GM23338 (cell line): Measurements from ENCODE around the gene CTNNA1. TPM values are rescaled to one million over a fixed set of nuclear protein-coding genes. Genes with fewer than 3 reads are reported as not detected.

Experiments
- ATAC-seq: fragments of 200-7000 bp; cut with Tn5 transposase; 3 replicates; pipeline ENCODE4 v1.9.1; 2020
- DNase-seq: peaks from one replicate; pipeline ENCODE4 v3.0.0-alpha.2; 2015; ENCODE audit warnings: low spot score
- H2AFZ ChIP-seq: fragments of 200-600 bp; sonication (generic); 2 replicates; pipeline ENCODE4 v1.8.0; 2016; ENCODE audit warnings: antibody characterized with exemption, mild to moderate bottlenecking, moderate library complexity
- H3F3A ChIP-seq: fragments of 200-600 bp; sonication (generic); replicated peaks from 2 replicates; pipeline ENCODE4 v1.8.0; 2017; ENCODE audit warnings: antibody characterized with exemption, mixed run types, low read depth
- H3K27ac ChIP-seq: fragments of 200-600 bp; sonication (generic); 2 replicates; pipeline ENCODE4 v1.6.1; 2016; ENCODE audit warnings: low read depth
- H3K27me3 ChIP-seq: fragments of 200-600 bp; sonication (generic); 2 replicates; pipeline ENCODE4 v1.8.0; 2016; ENCODE audit warnings: mild to moderate bottlenecking, mixed run types, moderate library complexity; ENCODE audit not compliant: insufficient read depth
- H3K36me3 ChIP-seq: fragments of 200-600 bp; sonication (generic); 2 replicates; pipeline ENCODE4 v1.8.0; 2016; ENCODE audit warnings: mild to moderate bottlenecking; ENCODE audit not compliant: insufficient read depth
- H3K4me1 ChIP-seq: fragments of 200-600 bp; sonication (generic); 2 replicates; pipeline ENCODE4 v1.8.0; 2016; ENCODE audit warnings: mild to moderate bottlenecking, moderate library complexity; ENCODE audit not compliant: insufficient read depth
- H3K4me2 ChIP-seq: fragments of 200-600 bp; sonication (generic); 2 replicates; pipeline ENCODE4 v1.7.1; 2017; ENCODE audit warnings: mixed run types
- H3K4me3 ChIP-seq: fragments of 200-600 bp; sonication (generic); 2 replicates; pipeline ENCODE4 v1.6.1; 2016; ENCODE audit warnings: mixed run types
- H3K79me2 ChIP-seq: fragments of 200-600 bp; sonication (generic); replicated peaks from 2 replicates; pipeline ENCODE4 v1.8.0; 2017; ENCODE audit warnings: mild to moderate bottlenecking; ENCODE audit not compliant: insufficient read depth
- H3K9me2 ChIP-seq: fragments of 200-600 bp; sonication (generic); 2 replicates; pipeline ENCODE4 v1.8.0; 2017; ENCODE audit not compliant: insufficient read depth
- H4K20me1 ChIP-seq: fragments of 200-600 bp; sonication (generic); replicated peaks from 2 replicates; pipeline ENCODE4 v1.8.0; 2017; ENCODE audit warnings: mild to moderate bottlenecking; ENCODE audit not compliant: insufficient read depth
- H3K27ac Mint-ChIP-seq: 2 replicates; pipeline ENCODE4 v1.8.0; 2020; ENCODE audit warnings: inconsistent platforms, mild to moderate bottlenecking, moderate library complexity, mixed read lengths
- H3K27me3 Mint-ChIP-seq: 3 replicates; pipeline ENCODE4 v1.8.0; 2022; ENCODE audit warnings: low read depth, mild to moderate bottlenecking, moderate library complexity, mixed read lengths, inconsistent platforms; ENCODE audit not compliant: insufficient read depth, poor library complexity
- H3K36me3 Mint-ChIP-seq: 3 replicates; pipeline ENCODE4 v1.8.0; 2021; ENCODE audit warnings: low read depth, mild to moderate bottlenecking, inconsistent platforms, moderate library complexity, mixed read lengths
- H3K4me1 Mint-ChIP-seq: 3 replicates; pipeline ENCODE4 v1.8.0; 2020; ENCODE audit warnings: mild to moderate bottlenecking, inconsistent platforms, mixed read lengths
- H3K4me3 Mint-ChIP-seq: 3 replicates; pipeline ENCODE4 v1.8.0; 2021; ENCODE audit warnings: moderate library complexity, mild to moderate bottlenecking, inconsistent platforms, mixed read lengths
- H3K9me3 Mint-ChIP-seq: 3 replicates; pipeline ENCODE4 v1.8.0; 2020; ENCODE audit warnings: moderate library complexity, mild to moderate bottlenecking, inconsistent platforms, mixed read lengths
- CREB1 ChIP-seq: fragments of 250-450 bp; sonication (Bioruptor Pico); IDR thresholded peaks from 2 replicates; pipeline ENCODE4 v1.5.0; 2020; ENCODE audit warnings: low read depth, mild to moderate bottlenecking, moderate library complexity
- CTCF ChIP-seq, 2 experiments: fragments of 200-600 bp in 1 of 2; sonication (generic) in 1 of 2; conservative IDR thresholded peaks; 2 replicates each; pipeline versions ENCODE4 v1.5.1 to v1.6.1; 2016 to 2017; ENCODE audit warnings: antibody characterized with exemption in 2 of 2, low read depth in 2 of 2, mild to moderate bottlenecking in 2 of 2, moderate library complexity in 1 of 2
- ETS1 ChIP-seq: IDR thresholded peaks from 2 replicates; pipeline ENCODE4 v1.6.1; 2016; ENCODE audit warnings: antibody characterized with exemption
- JUNB ChIP-seq: IDR thresholded peaks from one replicate; pipeline ENCODE4 v1.6.1; 2016; ENCODE audit warnings: antibody characterized with exemption; ENCODE audit not compliant: unreplicated experiment
- POLR2AphosphoS5 ChIP-seq: IDR thresholded peaks from 2 replicates; pipeline ENCODE4 v1.6.1; 2016; ENCODE audit warnings: antibody characterized with exemption, low read depth
- STAT1 ChIP-seq: IDR thresholded peaks from one replicate; pipeline ENCODE4 v1.6.1; 2016; ENCODE audit warnings: antibody characterized with exemption; ENCODE audit not compliant: unreplicated experiment
- ZNF114 ChIP-seq: fragments of 250-450 bp; sonication (Bioruptor Pico); IDR thresholded peaks from 2 replicates; pipeline ENCODE4 v1.5.0; 2020; ENCODE audit warnings: mild to moderate bottlenecking, moderate library complexity
- ZNF331 ChIP-seq: fragments of 250-450 bp; sonication (Bioruptor Pico); IDR thresholded peaks from 2 replicates; pipeline ENCODE4 v1.5.0; 2020; ENCODE audit warnings: low read depth, mild to moderate bottlenecking, moderate library complexity
- polyA plus RNA-seq: library from polyadenylated mRNA; unstranded; fragments of >200 nt; fragmentation: Nextera tagmentation; extraction: Ambion mirVana; gene quantifications from 2 replicates; pipeline ENCODE4 v1.2.1, GENCODE V29; 2016
- total RNA-seq: library from RNA; depleted of rRNA; stranded (reverse); fragments of >200 nt; shearing (Covaris generic); gene quantifications from 2 replicates; pipeline ENCODE4 v1.2.3, GENCODE V29; 2014

The CTNNA1 gene
- total and polyA plus RNA-seq, 2 experiments from 2014 or later = 111 to 348 TPM

- no peak for TF ChIP-seq CTCF (conservative IDR thresholded peaks at IDR 0.05; ENCODE audit: low read depth in 2 of 2)
- no peaks in the 10 kb centered on the region for H3K27me3 ChIP-seq
- H3K4me3 ChIP-seq = no peak overlapping the region
- H3K79me2 ChIP-seq = no peaks in the 10 kb centered on the region; the same call in 1 of the 2 replicates
- H3K27ac ChIP-seq = no peak overlapping the region
- H3K9me3 Mint-ChIP-seq = no peaks in the 10 kb centered on the region
- no peak overlapping the region for H3K4me2 ChIP-seq
- peaks cover 4% of the 10 kb centered on the region; the same call in 2 of the 3 replicates for H3K4me1 Mint-ChIP-seq
- DNase-seq (no peak), ATAC-seq (no peak)
- no peaks in the 10 kb centered on the region for H3K9me2 ChIP-seq
- peaks cover 6% of the 10 kb centered on the region; the same call in 1 of the 2 replicates for H3K4me1 ChIP-seq
- no peak overlapping the region for H2AFZ ChIP-seq
- peaks cover 49% of the 10 kb centered on the region for H3K36me3 Mint-ChIP-seq
- no peak overlapping the region for H3K4me3 Mint-ChIP-seq
- peaks cover 7% of the 10 kb centered on the region for H3K27me3 Mint-ChIP-seq
- H3F3A ChIP-seq = no peaks in the 10 kb centered on the region
- H3K36me3 ChIP-seq = peaks cover 15% of the 10 kb centered on the region
- peak overlapping the region; percentile 40; the same call in 1 of the 2 replicates for H3K27ac Mint-ChIP-seq
- H4K20me1 ChIP-seq = peaks cover 4% of the 10 kb centered on the region; the same call in 1 of the 2 replicates
Measured at GRCh38 chr5:138903130-138903775, 150.0 kb downstream of the CTNNA1 start.

- Mint-ChIP-seq H3K27me3 (peaks cover 7% of the 10 kb centered on the region), H3K4me1 (peaks cover 7% of the 10 kb centered on the region), H3K9me3 (no peaks in the 10 kb centered on the region), H3K36me3 (peaks cover 46% of the 10 kb centered on the region), H3K4me3 (no peak overlapping the region), H3K27ac (no peak overlapping the region)
- Histone ChIP-seq H3K27ac (no peak overlapping the region), H3K4me1 (peaks cover 6% of the 10 kb centered on the region; the same call in 1 of the 2 replicates), H3K4me3 (no peak overlapping the region), H3F3A (no peaks in the 10 kb centered on the region), H3K36me3 (peaks cover 15% of the 10 kb centered on the region), H3K27me3 (no peaks in the 10 kb centered on the region), H4K20me1 (peaks cover 4% of the 10 kb centered on the region), H2AFZ (no peak overlapping the region), H3K79me2 (no peaks in the 10 kb centered on the region; the same call in 1 of the 2 replicates), H3K4me2 (no peak overlapping the region), H3K9me2 (no peaks in the 10 kb centered on the region)
- no peak for TF ChIP-seq CREB1 (CRISPR knock-in tag)
- TF ChIP-seq ZNF114 (CRISPR knock-in tag) = no peak
- TF ChIP-seq ZNF331 = no peak
- TF ChIP-seq STAT1 = no peak
- no peak for TF ChIP-seq ETS1
- ATAC-seq = no peak
- DNase-seq = no peak
Measured at GRCh38 chr5:138905541-138905940, 152.3 kb downstream of the CTNNA1 start.

GRCh38 chr5:138909734-138910133 is 156.5 kb downstream of the CTNNA1 start:
- Histone ChIP-seq H3K79me2 (no peaks in the 10 kb centered on the region; the same call in 1 of the 2 replicates), H3K9me2 (no peaks in the 10 kb centered on the region), H3K4me1 (no peaks in the 10 kb centered on the region), H3K4me2 (no peak overlapping the region), H3K4me3 (no peak overlapping the region), H2AFZ (no peak overlapping the region), H3K36me3 (peaks cover 11% of the 10 kb centered on the region), H3F3A (no peaks in the 10 kb centered on the region), H4K20me1 (peaks cover 5% of the 10 kb centered on the region; the same call in 1 of the 2 replicates), H3K27ac (peak overlapping the region; percentile 61; the same call in 1 of the 2 replicates), H3K27me3 (no peaks in the 10 kb centered on the region)
- ATAC-seq (no peak), DNase-seq (no peak)
- Mint-ChIP-seq H3K27me3 (peaks cover 4% of the 10 kb centered on the region), H3K9me3 (no peaks in the 10 kb centered on the region), H3K4me3 (no peak overlapping the region), H3K27ac (no peak overlapping the region), H3K4me1 (peaks cover 3% of the 10 kb centered on the region), H3K36me3 (peaks cover 29% of the 10 kb centered on the region; the same call in 2 of the 3 replicates)
- TF ChIP-seq CREB1 (CRISPR knock-in tag) (no peak), JUNB (no peak), ZNF331 (no peak), POLR2AphosphoS5 (no peak)
